K562 (cell line): ENCODE data around the gene SLC26A3. TPM values are rescaled to one million over a fixed set of nuclear protein-coding genes. Genes with fewer than 3 reads are reported as not detected.

ENCODE experiments used
- ATAC-seq: fragments of 200-7000 bp; cut with Tn5 transposase; 3 replicates; pipeline ENCODE4 v1.9.1; 2020; ENCODE audit warnings: moderate library complexity
- BruUV-seq: library from RNA; stranded (reverse); fragments of 400-500 nt; replicated peaks from 2 replicates; lab custom pipeline; 2021; lab: Mats Ljungman, UMichigan
- CTCF ChIA-PET: fragments of 300-600 bp; formaldehyde crosslinking; extraction: SDS; loops from one replicate; lab custom pipeline; 2021; ENCODE audit warnings: low intra/inter-chr PET ratio; lab: Yijun Ruan, JAX
- POLR2A ChIA-PET: fragments of 300-600, 350-650 bp; sonication (Branson Sonifier 250); formaldehyde crosslinking; extraction: SDS; loops from one replicate; lab custom pipeline; 2021; ENCODE audit warnings: antibody characterized with exemption, inconsistent platforms; lab: Yijun Ruan, JAX
- DNase-seq, 4 experiments: peaks; one replicate each; pipeline versions ENCODE4 v3.0.0 to v3.0.0-alpha.2; 2011 to 2018; ENCODE audit warnings: low spot score in 3 of 4, mixed read lengths in 3 of 4; ENCODE audit errors: extremely low read depth in 1 of 4
- FAIRE-seq: peaks from 2 replicates; lab custom pipeline; 2011; peaks lifted over from hg19 to GRCh38; lab: Jason Lieb, UNC
- H2AFZ ChIP-seq: 2 replicates; pipeline ENCODE4 v1.6.0; 2011; ENCODE audit warnings: low read depth, low read length, control low read depth, inconsistent platforms
- H3K27ac ChIP-seq: fragments of 200-600 bp; 3 replicates; pipeline ENCODE4 v1.8.0; 2011; ENCODE audit warnings: low read depth, mild to moderate bottlenecking, control low read depth, inconsistent platforms, low read length, moderate library complexity, mixed read lengths; ENCODE audit errors: extremely low read depth
- H3K27me3 ChIP-seq, 2 experiments: fragments of 300-600 bp in 1 of 2; 2 replicates in 1 of 2; 3 replicates in 1 of 2; pipeline versions ENCODE4 v1.6.0 to v1.8.0; 2011; ENCODE audit warnings: inconsistent platforms in 2 of 2, low read length in 2 of 2, mild to moderate bottlenecking in 1 of 2, mixed read lengths in 1 of 2, moderate library complexity in 1 of 2; ENCODE audit not compliant: control insufficient read depth in 2 of 2, insufficient read depth in 2 of 2
- H3K36me3 ChIP-seq: fragments of 300-600 bp; 3 replicates; pipeline ENCODE4 v1.8.0; 2011; ENCODE audit warnings: mild to moderate bottlenecking, low read length, inconsistent platforms; ENCODE audit not compliant: control insufficient read depth, insufficient read depth
- H3K4me1 ChIP-seq, 2 experiments: fragments of 200-600 bp in 1 of 2; replicated peaks in 1 of 2; 2 replicates in 1 of 2; 3 replicates in 1 of 2; pipeline versions ENCODE4 v1.5.1 to v1.8.0; 2011; ENCODE audit warnings: inconsistent platforms in 2 of 2, low read length in 2 of 2, mild to moderate bottlenecking in 1 of 2, mixed read lengths in 1 of 2, moderate library complexity in 1 of 2; ENCODE audit not compliant: control insufficient read depth in 2 of 2, insufficient read depth in 2 of 2
- H3K4me2 ChIP-seq: 2 replicates; pipeline ENCODE4 v1.6.1; 2011; ENCODE audit warnings: low read length, control low read depth, inconsistent platforms, mixed read lengths; ENCODE audit not compliant: insufficient read depth
- H3K4me3 ChIP-seq: fragments of 200-600 bp; sonication (generic), shearing (Covaris generic); 2 replicates; pipeline ENCODE4 v1.5.1; 2016; ENCODE audit warnings: control low read depth, inconsistent platforms
- H3K79me2 ChIP-seq: fragments of 200-600 bp; 3 replicates; pipeline ENCODE4 v1.8.0; 2011; ENCODE audit warnings: low read length, inconsistent platforms; ENCODE audit not compliant: control insufficient read depth, insufficient read depth
- H3K9ac ChIP-seq, 2 experiments: 2 replicates each; pipeline versions ENCODE4 v1.6.0 to v1.6.1; 2011; ENCODE audit warnings: low read depth in 2 of 2, low read length in 2 of 2, control low read depth in 1 of 2, inconsistent platforms in 1 of 2, mild to moderate bottlenecking in 1 of 2, mixed read lengths in 1 of 2; ENCODE audit not compliant: insufficient read depth in 1 of 2
- H3K9me1 ChIP-seq: one replicate; pipeline ENCODE4 v1.6.0; 2011; ENCODE audit warnings: inconsistent platforms, mild to moderate bottlenecking, low read length, moderate library complexity; ENCODE audit not compliant: control insufficient read depth, insufficient read depth
- H3K9me3 ChIP-seq: replicated peaks from 2 replicates; pipeline ENCODE4 v1.5.1; 2011; ENCODE audit warnings: low read depth, low read length, inconsistent platforms; ENCODE audit not compliant: control insufficient read depth, insufficient read depth
- H4K20me1 ChIP-seq: replicated peaks from 2 replicates; pipeline ENCODE4 v1.6.1; 2011; ENCODE audit warnings: low read length, inconsistent platforms, mixed read lengths; ENCODE audit not compliant: control insufficient read depth, insufficient read depth
- ARID1B ChIP-seq: fragments of 450-650 bp; IDR thresholded peaks from 2 replicates; pipeline ENCODE4 v1.6.1; 2016; ENCODE audit warnings: antibody characterized with exemption, mild to moderate bottlenecking, inconsistent platforms
- CEBPB ChIP-seq: fragments of 450-650 bp; IDR thresholded peaks from 2 replicates; pipeline ENCODE4 v1.6.1; 2016; ENCODE audit warnings: missing genetic modification characterization, missing compliant biosample characterization
- CEBPG ChIP-seq, 3 experiments: fragments of 200-800 bp in 1 of 3; sonication (Bioruptor generic) in 1 of 3; sonication (generic) in 1 of 3; formaldehyde crosslinking in 1 of 3; IDR thresholded peaks in 2 of 3; conservative IDR thresholded peaks in 1 of 3; 2 replicates each; pipeline versions ENCODE4 v1.6.1 to v1.8.0; 2016 to 2022; ENCODE audit warnings: missing compliant biosample characterization in 2 of 3, missing genetic modification characterization in 2 of 3, mild to moderate bottlenecking in 1 of 3, missing genetic modification reagents in 1 of 3
- CHD4 ChIP-seq: fragments of 200-600 bp; sonication (generic); IDR thresholded peaks from 3 replicates; pipeline ENCODE4 v1.6.1; 2012; ENCODE audit warnings: low read depth, mild to moderate bottlenecking, mixed read lengths, low read length, inconsistent platforms; ENCODE audit not compliant: insufficient read depth, insufficient replicate concordance, poor library complexity, severe bottlenecking
- DACH1 ChIP-seq: fragments of 450-650 bp; IDR thresholded peaks from 2 replicates; pipeline ENCODE4 v1.6.1; 2018; ENCODE audit not compliant: partially characterized antibody
- E2F3 ChIP-seq: fragments of 250-450 bp; sonication (Bioruptor Pico); IDR thresholded peaks from 2 replicates; pipeline ENCODE4 v1.4.0; 2020; ENCODE audit warnings: mild to moderate bottlenecking
- FUS ChIP-seq: fragments of 200-400 bp; formaldehyde crosslinking; optimal IDR thresholded peaks from 2 replicates; pipeline ENCODE3; 2017; ENCODE audit warnings: low read depth, low read length
- HDAC1 ChIP-seq, 2 experiments: fragments of 450-650 bp; IDR thresholded peaks; 2 replicates each; pipeline ENCODE4 v1.6.1; 2016 to 2017; ENCODE audit warnings: inconsistent platforms in 1 of 2, mild to moderate bottlenecking in 1 of 2, moderate library complexity in 1 of 2
- HLTF ChIP-seq: fragments of 450-650 bp; IDR thresholded peaks from 2 replicates; pipeline ENCODE4 v1.6.1; 2016
- KDM2B ChIP-seq: fragments of 250-450 bp; sonication (Bioruptor Pico); IDR thresholded peaks from 2 replicates; pipeline ENCODE4 v1.8.0; 2021; ENCODE audit warnings: mild to moderate bottlenecking, moderate library complexity
- NCOA2 ChIP-seq, 2 experiments: fragments of 450-650 bp; IDR thresholded peaks; 2 replicates each; pipeline ENCODE4 v1.6.1; 2018; ENCODE audit warnings: mild to moderate bottlenecking in 2 of 2, moderate library complexity in 1 of 2; ENCODE audit not compliant: partially characterized antibody in 2 of 2
- PCBP1 ChIP-seq: fragments of 200-400 bp; formaldehyde crosslinking; IDR thresholded peaks from 2 replicates; pipeline ENCODE4 v1.6.1; 2018; ENCODE audit warnings: mild to moderate bottlenecking, low read depth, low read length; ENCODE audit not compliant: poor library complexity, severe bottlenecking
- ZBTB8A ChIP-seq: fragments of 450-650 bp; IDR thresholded peaks from 2 replicates; pipeline ENCODE4 v1.6.1; 2018; ENCODE audit warnings: mild to moderate bottlenecking, moderate library complexity; ENCODE audit not compliant: partially characterized antibody
- ZEB2 ChIP-seq: fragments of 450-650 bp; IDR thresholded peaks from 2 replicates; pipeline ENCODE4 v1.6.1; 2016
- ZNF140 ChIP-seq: fragments of 250-450 bp; sonication (Bioruptor Pico); IDR thresholded peaks from 2 replicates; pipeline ENCODE4 v1.8.0; 2021; ENCODE audit warnings: moderate library complexity, mild to moderate bottlenecking, inconsistent platforms
- WGBS: fragments of 100-300 bp; shearing (Covaris generic); methylation state at CpG from one replicate; pipeline ENCODE4 v1.1.6; 2016; ENCODE audit warnings: low coverage, mixed read lengths; ENCODE audit not compliant: insufficient coverage; ENCODE audit errors: missing lambda C conversion rate; 5-methylcytosine and 5-hydroxymethylcytosine counted together
- in situ Hi-C: fragments of 300-500 bp; cut with MboI; formaldehyde crosslinking; loops from 4 replicates; pipeline ENCODE4 v1.15.0; 2018; ENCODE audit warnings: inconsistent platforms, mixed read lengths
- intact Hi-C: fragments of 100-400 bp; cut with micrococcal nuclease; formaldehyde crosslinking; loops from 2 replicates; pipeline ENCODE4 v1.14.2; 2022
- polyA plus RNA-seq, 8 experiments: library from polyadenylated mRNA; depleted of rRNA in 4 of 8; stranded (reverse) in 5 of 8; unstranded in 3 of 8; fragments of >200 nt; fragmentation: Nextera tagmentation in 2 of 8; fragmentation: Illumina TruSeq in 1 of 8; extraction: Ambion mirVana in 2 of 8; extraction: Trizol in 1 of 8; gene quantifications; 2 replicates each; pipeline versions ENCODE4 v1.2.1 to v1.2.3, GENCODE V29; 2011 to 2014; ENCODE audit warnings: inconsistent platforms in 1 of 8, missing spikeins in 1 of 8
- total RNA-seq, 7 experiments: library from RNA; depleted of rRNA in 6 of 7; stranded (reverse); fragments of >200 nt in 6 of 7; fragmentation: Illumina TruSeq in 2 of 7; extraction: Trizol in 2 of 7; gene quantifications; 2 replicates each; pipeline versions ENCODE4 v1.2.1 to v1.2.3, GENCODE V29; 2011 to 2021; ENCODE audit warnings: low replicate concordance in 1 of 7
- TF ChIP-seq, protein P1 (sequence below), 2 experiments: fragments of 450-650 bp in 1 of 2; sonication (generic) in 1 of 2; formaldehyde crosslinking in 1 of 2; IDR thresholded peaks in 1 of 2; conservative IDR thresholded peaks in 1 of 2; 2 replicates each; pipeline versions ENCODE4 v1.6.1 to v1.8.1; 2016 to 2023; ENCODE audit warnings: mild to moderate bottlenecking in 2 of 2, moderate library complexity in 2 of 2, inconsistent platforms in 1 of 2, missing genetic modification reagents in 1 of 2

SLC26A3 gene
- total and polyA plus RNA-seq, 9 of the 15 experiments (the other 6 are each of a cell fraction or from before 2014, with no cell fraction given), result 0.86 TPM; not detected in 8

DNA sequence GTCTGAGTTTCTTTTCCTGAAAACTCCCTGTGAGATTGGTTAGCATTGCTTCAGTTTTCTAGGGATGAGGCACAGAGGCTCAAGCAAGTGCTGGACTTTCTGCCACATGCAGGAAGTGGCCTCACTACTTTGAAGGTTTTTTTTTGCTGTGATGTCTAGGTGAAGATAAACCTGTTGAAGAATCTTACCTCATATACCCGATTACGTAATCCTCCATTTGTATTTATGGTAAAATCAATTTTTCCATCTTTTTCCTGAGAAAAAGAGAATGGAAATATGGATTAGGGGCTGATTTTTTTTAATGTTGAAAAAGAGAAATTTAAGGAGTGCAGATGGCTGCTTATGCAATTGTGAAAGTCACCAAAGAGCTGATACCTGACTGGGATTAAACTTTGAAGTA lies 35.6 kb downstream of the SLC26A3 start:
- 21% methylated on average over 2 of the region's 2 CpGs for WGBS
- H3K9ac ChIP-seq, result no peak overlapping the region
- H4K20me1 ChIP-seq, result no peaks in the 10 kb centered on the region
- ATAC-seq, result no peak
- BruUV-seq, result no TSS peak
- ChIA-PET CTCF (no interaction called here), POLR2A (no interaction called here)
- no peaks in the 10 kb centered on the region for H3K36me3 ChIP-seq
- in situ Hi-C loops (no loop called here), intact Hi-C loops (no loop called here)
- H2AFZ ChIP-seq, result no peak overlapping the region
- H3K27me3 ChIP-seq, result peaks cover 14 to 16% of the 10 kb centered on the region in 2 experiments; a peak in 3 of 5 replicates
- no peak overlapping the region for H3K27ac ChIP-seq
- H3K4me1 ChIP-seq, result no peaks in the 10 kb centered on the region
- H3K9me3 ChIP-seq, result no peaks in the 10 kb centered on the region
- H3K4me3 ChIP-seq, result no peak overlapping the region
- H3K9me1 ChIP-seq, result no peaks in the 10 kb centered on the region
- no peak for FAIRE-seq
- TF ChIP-seq E2F3 (CRISPR knock-in tag), result no peak
- TF ChIP-seq CHD4, result no peak
- no peak for TF ChIP-seq ZEB2
- TF ChIP-seq, protein P1, sequence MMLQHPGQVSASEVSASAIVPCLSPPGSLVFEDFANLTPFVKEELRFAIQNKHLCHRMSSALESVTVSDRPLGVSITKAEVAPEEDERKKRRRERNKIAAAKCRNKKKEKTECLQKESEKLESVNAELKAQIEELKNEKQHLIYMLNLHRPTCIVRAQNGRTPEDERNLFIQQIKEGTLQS (IDR thresholded peaks at IDR 0.05), result peak; percentile 32; the same call in 1 of the 2 replicates
- TF ChIP-seq, protein P1 (CRISPR knock-in tag; conservative IDR thresholded peaks at IDR 0.05), result no peak
- TF ChIP-seq NCOA2 (IDR thresholded peaks at IDR 0.05; ENCODE audit: partially characterized antibody in 2 of 2), result no peak
- no peak for TF ChIP-seq ZNF140 (CRISPR knock-in tag)
- no peak for TF ChIP-seq FUS
- no peak for TF ChIP-seq ARID1B
- TF ChIP-seq PCBP1, result no peak
- no peak for TF ChIP-seq HLTF
- TF ChIP-seq CEBPG (CRISPR knock-in tag; IDR thresholded peaks at IDR 0.05), result no peak
- peak; percentile 77 to 92 for TF ChIP-seq CEBPG (tag; conservative IDR thresholded peaks at IDR 0.05 in 1 of 2, IDR thresholded peaks at IDR 0.05 in 1 of 2)
- TF ChIP-seq CEBPB, result peak; percentile 90
- no peak for TF ChIP-seq HDAC1 (IDR thresholded peaks at IDR 0.05)
- no peak for TF ChIP-seq DACH1
- TF ChIP-seq ZBTB8A, result no peak
- TF ChIP-seq KDM2B (CRISPR knock-in tag), result no peak
- no peaks in the 10 kb centered on the region for H3K79me2 ChIP-seq
- H3K4me2 ChIP-seq, result no peak overlapping the region
- DNase-seq, result no peak
